Cardiac muscle cell (in vitro differentiated cells and primary cell): Measurements from ENCODE around the gene DDX39B. TPM values are rescaled to one million over a fixed set of nuclear protein-coding genes. Genes with fewer than 3 reads are reported as not detected.

Experiments used
- DNase-seq, 2 donors: peaks; one replicate each; pipeline versions ENCODE4 v3.0.0 to v3.0.0-alpha.2; 2010 to 2017; ENCODE audit warnings: low read depth in 1 of 2, low spot score in 1 of 2
- H3K27ac ChIP-seq: fragments of 200-600 bp; sonication (generic); 2 replicates; pipeline ENCODE4 v1.5.1; 2016
- H3K27me3 ChIP-seq: fragments of 200-600 bp; sonication (generic); 2 replicates; pipeline ENCODE4 v1.6.0; 2016; ENCODE audit warnings: control low read depth
- H3K36me3 ChIP-seq: fragments of 200-600 bp; sonication (generic); 2 replicates; pipeline ENCODE4 v1.5.1; 2016; ENCODE audit warnings: control low read depth
- H3K4me1 ChIP-seq: fragments of 200-600 bp; sonication (generic); 2 replicates; pipeline ENCODE4 v1.8.1; 2017; ENCODE audit warnings: low read depth, mild to moderate bottlenecking, mixed run types
- H3K4me3 ChIP-seq: fragments of 200-600 bp; sonication (generic); 2 replicates; pipeline ENCODE4 v1.5.1; 2016; ENCODE audit warnings: mild to moderate bottlenecking
- H3K9me3 ChIP-seq: fragments of 200-600 bp; sonication (generic); 2 replicates; pipeline ENCODE4 v1.5.1; 2017; ENCODE audit warnings: low read depth, mild to moderate bottlenecking, control low read depth
- CTCF ChIP-seq: IDR thresholded peaks from 2 replicates; pipeline ENCODE4 v1.5.1; 2012; ENCODE audit warnings: low read depth, mild to moderate bottlenecking, low read length
- polyA plus RNA-seq: library from polyadenylated mRNA; unstranded; fragments of >200 nt; fragmentation: Nextera tagmentation; extraction: Ambion mirVana; gene quantifications from 2 replicates; pipeline ENCODE4 v1.2.1, GENCODE V29; 2016
- total RNA-seq: library from RNA; depleted of rRNA; stranded (reverse); fragments of >200 nt; gene quantifications from 2 replicates; pipeline ENCODE4 v1.2.3, GENCODE V29; 2016

The DDX39B gene
- total and polyA plus RNA-seq, 2 experiments from 2014 or later, result 321 to 371 TPM

- Histone ChIP-seq H3K36me3 (no peaks in the 10 kb centered on the region), H3K27me3 (no peaks in the 10 kb centered on the region), H3K4me1 (no peaks in the 10 kb centered on the region), H3K9me3 (no peaks in the 10 kb centered on the region), H3K27ac (no peak overlapping the region), H3K4me3 (no peak overlapping the region)
- no peak for TF ChIP-seq CTCF
- peak in 1 of 2 donors; percentile 17 for DNase-seq
Measured at GRCh38 chr6:31485055-31485454, 56.7 kb downstream of the DDX39B start.

GRCh38 chr6:31483392-31483791 lies 58.4 kb downstream of the DDX39B start:
- H3K27ac ChIP-seq, result no peak overlapping the region
- TF ChIP-seq CTCF, result no peak
- DNase-seq, result no peak

GRCh38 chr6:31480574-31480973 lies 61.2 kb downstream of the DDX39B start:
- Histone ChIP-seq H3K27ac (no peak overlapping the region), H3K9me3 (no peaks in the 10 kb centered on the region), H3K4me1 (no peaks in the 10 kb centered on the region), H3K36me3 (no peaks in the 10 kb centered on the region), H3K4me3 (no peak overlapping the region), H3K27me3 (peaks cover 7% of the 10 kb centered on the region)
- no peak for TF ChIP-seq CTCF
- no peak for DNase-seq

More at GRCh38 chr6:31483392-31483791, 58.4 kb downstream of the DDX39B start:
- H3K36me3 ChIP-seq, result no peaks in the 10 kb centered on the region
- H3K4me1 ChIP-seq, result no peaks in the 10 kb centered on the region
- no peak overlapping the region for H3K4me3 ChIP-seq
- no peaks in the 10 kb centered on the region for H3K9me3 ChIP-seq
- no peaks in the 10 kb centered on the region for H3K27me3 ChIP-seq

Other genes starting within 250 kb of the DDX39B start
- 7.7 and 23.7 TPM in 2 replicates for gene HLA-B, start 184.8 kb downstream of the DDX39B start, total RNA-seq
- 15.6 and 27.2 TPM in 2 replicates for gene HLA-B, start 184.8 kb downstream of the DDX39B start, polyA plus RNA-seq
- gene MICA, start 138.4 kb downstream of the DDX39B start, total RNA-seq, result 7.8 and 15.0 TPM in 2 replicates
- gene MICA, start 138.4 kb downstream of the DDX39B start, polyA plus RNA-seq, result 11.0 and 16.4 TPM in 2 replicates
- gene MICB, start 43.9 kb downstream of the DDX39B start, total RNA-seq, result 2.2 and 3.6 TPM in 2 replicates
- 0.64 and 0.99 TPM in 2 replicates for gene MICB, start 43.9 kb downstream of the DDX39B start, polyA plus RNA-seq
- gene MCCD1, start 13.0 kb downstream of the DDX39B start, total RNA-seq, result not detected in 2 replicates
- gene MCCD1, start 13.0 kb downstream of the DDX39B start, polyA plus RNA-seq, result not detected in 2 replicates
- 21.2 and 28.8 TPM in 2 replicates for gene ATP6V1G2, start 4.6 kb upstream of the DDX39B start, total RNA-seq
- gene ATP6V1G2, start 4.6 kb upstream of the DDX39B start, polyA plus RNA-seq, result 32.7 and 40.2 TPM in 2 replicates
- 43.6 and 51.2 TPM in 2 replicates for gene NFKBIL1, start 5.6 kb upstream of the DDX39B start, total RNA-seq
- gene NFKBIL1, start 5.6 kb upstream of the DDX39B start, polyA plus RNA-seq, result 38.4 and 47.1 TPM in 2 replicates
- gene LTA, start 30.3 kb upstream of the DDX39B start, total RNA-seq, result not detected in 2 replicates
- not detected in 2 replicates for gene LTA, start 30.3 kb upstream of the DDX39B start, polyA plus RNA-seq
- gene TNF, start 33.6 kb upstream of the DDX39B start, total RNA-seq, result not detected in 2 replicates
- gene TNF, start 33.6 kb upstream of the DDX39B start, polyA plus RNA-seq, result 0.14 TPM in 1 of 2 replicates, not detected in the other
- 0.70 TPM in 1 of 2 replicates, not detected in the other for gene LTB, start 40.4 kb upstream of the DDX39B start, total RNA-seq
- 0.61 and 1.5 TPM in 2 replicates for gene LTB, start 40.4 kb upstream of the DDX39B start, polyA plus RNA-seq
- gene LST1, start 44.3 kb upstream of the DDX39B start, total RNA-seq, result 1.7 TPM in 1 of 2 replicates, not detected in the other
- 1.6 TPM in 1 of 2 replicates, not detected in the other for gene LST1, start 44.3 kb upstream of the DDX39B start, polyA plus RNA-seq
- not detected in 2 replicates for gene NCR3, start 51.0 kb upstream of the DDX39B start, total RNA-seq
- gene NCR3, start 51.0 kb upstream of the DDX39B start, polyA plus RNA-seq, result not detected in 2 replicates
- gene AIF1, start 73.2 kb upstream of the DDX39B start, total RNA-seq, result 1.2 TPM in 1 of 2 replicates, not detected in the other
- gene AIF1, start 73.2 kb upstream of the DDX39B start, polyA plus RNA-seq, result 1.4 and 1.6 TPM in 2 replicates
- gene PRRC2A, start 78.7 kb upstream of the DDX39B start, total RNA-seq, result 144 and 208 TPM in 2 replicates
- 70.2 and 103 TPM in 2 replicates for gene PRRC2A, start 78.7 kb upstream of the DDX39B start, polyA plus RNA-seq
- 494 and 510 TPM in 2 replicates for gene BAG6, start 110.7 kb upstream of the DDX39B start, total RNA-seq
- gene BAG6, start 110.7 kb upstream of the DDX39B start, polyA plus RNA-seq, result 115 TPM in 2 replicates
- gene APOM, start 113.9 kb upstream of the DDX39B start, total RNA-seq, result 2.3 and 2.5 TPM in 2 replicates
- gene APOM, start 113.9 kb upstream of the DDX39B start, polyA plus RNA-seq, result 2.5 and 3.5 TPM in 2 replicates
- gene C6orf47, start 118.8 kb upstream of the DDX39B start, total RNA-seq, result 24.5 and 27.4 TPM in 2 replicates
- gene C6orf47, start 118.8 kb upstream of the DDX39B start, polyA plus RNA-seq, result 22.0 and 29.2 TPM in 2 replicates
- 28.8 and 36.2 TPM in 2 replicates for gene GPANK1, start 123.0 kb upstream of the DDX39B start, total RNA-seq
- 27.5 and 37.2 TPM in 2 replicates for gene GPANK1, start 123.0 kb upstream of the DDX39B start, polyA plus RNA-seq
- gene CSNK2B, start 124.1 kb upstream of the DDX39B start, total RNA-seq, result 310 and 375 TPM in 2 replicates
- 277 and 280 TPM in 2 replicates for gene CSNK2B, start 124.1 kb upstream of the DDX39B start, polyA plus RNA-seq
- gene LY6G5B, start 128.0 kb upstream of the DDX39B start, total RNA-seq, result 3.9 and 6.8 TPM in 2 replicates
- 13.2 and 16.5 TPM in 2 replicates for gene LY6G5B, start 128.0 kb upstream of the DDX39B start, polyA plus RNA-seq
- gene LY6G5C, start 139.1 kb upstream of the DDX39B start, total RNA-seq, result 0.54 and 1.2 TPM in 2 replicates
- gene LY6G5C, start 139.1 kb upstream of the DDX39B start, polyA plus RNA-seq, result 5.0 and 9.0 TPM in 2 replicates
- gene ABHD16A, start 161.3 kb upstream of the DDX39B start, total RNA-seq, result 48.0 and 66.3 TPM in 2 replicates
- gene ABHD16A, start 161.3 kb upstream of the DDX39B start, polyA plus RNA-seq, result 61.5 and 65.1 TPM in 2 replicates
- not detected in 2 replicates for gene LY6G6F, start 164.9 kb upstream of the DDX39B start, total RNA-seq
- not detected in 2 replicates for gene LY6G6F, start 164.9 kb upstream of the DDX39B start, polyA plus RNA-seq
- gene LY6G6D, start 173.3 kb upstream of the DDX39B start, total RNA-seq, result not detected in 2 replicates
- not detected in 2 replicates for gene LY6G6D, start 173.3 kb upstream of the DDX39B start, polyA plus RNA-seq
- not detected in 2 replicates for gene LY6G6C, start 179.7 kb upstream of the DDX39B start, total RNA-seq
- gene LY6G6C, start 179.7 kb upstream of the DDX39B start, polyA plus RNA-seq, result 0.24 TPM in 1 of 2 replicates, not detected in the other
- not detected in 2 replicates for gene MPIG6B, start 181.4 kb upstream of the DDX39B start, total RNA-seq
- not detected in 2 replicates for gene MPIG6B, start 181.4 kb upstream of the DDX39B start, polyA plus RNA-seq
- gene DDAH2, start 187.3 kb upstream of the DDX39B start, total RNA-seq, result 134 and 138 TPM in 2 replicates
- 154 and 170 TPM in 2 replicates for gene DDAH2, start 187.3 kb upstream of the DDX39B start, polyA plus RNA-seq
- gene CLIC1, start 194.5 kb upstream of the DDX39B start, total RNA-seq, result 226 and 274 TPM in 2 replicates
- gene CLIC1, start 194.5 kb upstream of the DDX39B start, polyA plus RNA-seq, result 318 and 326 TPM in 2 replicates
- 6.6 and 39.4 TPM in 2 replicates for gene MSH5, start 198.0 kb upstream of the DDX39B start, total RNA-seq
- 7.4 and 16.4 TPM in 2 replicates for gene MSH5, start 198.0 kb upstream of the DDX39B start, polyA plus RNA-seq
- gene SAPCD1, start 220.7 kb upstream of the DDX39B start, total RNA-seq, result 3.9 and 11.6 TPM in 2 replicates
- 2.1 and 4.2 TPM in 2 replicates for gene SAPCD1, start 220.7 kb upstream of the DDX39B start, polyA plus RNA-seq
- gene VWA7, start 235.3 kb upstream of the DDX39B start, total RNA-seq, result 16.1 and 24.7 TPM in 2 replicates
- 9.9 and 12.3 TPM in 2 replicates for gene VWA7, start 235.3 kb upstream of the DDX39B start, polyA plus RNA-seq